SK-N-SH treated with all-trans-retinoic acid at 6 μM for 48 hours (cell line): ENCODE data around the gene HADHA.

Experiments used
- ATAC-seq: fragments of 200-7000 bp; cut with Tn5 transposase; 3 replicates; pipeline ENCODE4 v1.9.1; 2020; ENCODE audit warnings: mild to moderate bottlenecking, moderate library complexity
- ARNTL ChIP-seq: fragments of 450-650 bp; formaldehyde crosslinking; IDR thresholded peaks from 2 replicates; pipeline ENCODE4 v1.5.0; 2020; ENCODE audit warnings: low read depth, mild to moderate bottlenecking, moderate library complexity, borderline replicate concordance
- BACH2 ChIP-seq: fragments of 250-450 bp; sonication (Bioruptor Pico); IDR thresholded peaks from 2 replicates; pipeline ENCODE4 v1.9.0; 2021; ENCODE audit warnings: mild to moderate bottlenecking, borderline replicate concordance
- CREB5 ChIP-seq: fragments of 250-450 bp; sonication (Bioruptor Pico); IDR thresholded peaks from 2 replicates; pipeline ENCODE4 v1.5.1; 2020; ENCODE audit warnings: low read depth, mild to moderate bottlenecking, moderate library complexity
- CSDC2 ChIP-seq: fragments of 250-450 bp; sonication (Bioruptor Pico); IDR thresholded peaks from 2 replicates; pipeline ENCODE4 v1.5.0; 2020; ENCODE audit warnings: mild to moderate bottlenecking, moderate library complexity
- CSRNP3 ChIP-seq: fragments of 250-450 bp; sonication (Bioruptor Pico); IDR thresholded peaks from 2 replicates; pipeline ENCODE4 v1.5.1; 2021; ENCODE audit warnings: mild to moderate bottlenecking, moderate library complexity
- ESRRG ChIP-seq: fragments of 250-450 bp; sonication (Bioruptor Pico); IDR thresholded peaks from 2 replicates; pipeline ENCODE4 v1.6.1; 2021; ENCODE audit warnings: mild to moderate bottlenecking
- GLIS3 ChIP-seq: fragments of 250-450 bp; sonication (Bioruptor Pico); IDR thresholded peaks from 2 replicates; pipeline ENCODE4 v1.5.0; 2020; ENCODE audit warnings: mild to moderate bottlenecking, moderate library complexity
- ISL1 ChIP-seq: fragments of 250-450 bp; sonication (Bioruptor Pico); IDR thresholded peaks from 2 replicates; pipeline ENCODE4 v2.1.2; 2022; ENCODE audit warnings: mild to moderate bottlenecking, moderate library complexity
- OSR1 ChIP-seq: fragments of 250-450 bp; sonication (Bioruptor Pico); IDR thresholded peaks from 2 replicates; pipeline ENCODE4 v1.8.0; 2022; ENCODE audit warnings: moderate library complexity, mild to moderate bottlenecking, inconsistent platforms
- POU6F1 ChIP-seq: fragments of 250-450 bp; sonication (Bioruptor Pico); IDR thresholded peaks from 2 replicates; pipeline ENCODE4 v1.8.0; 2021; ENCODE audit warnings: low read depth, mild to moderate bottlenecking, moderate library complexity, borderline replicate concordance
- PPARA ChIP-seq: fragments of 250-450 bp; sonication (Bioruptor Pico); IDR thresholded peaks from 2 replicates; pipeline ENCODE4 v1.5.0; 2020; ENCODE audit warnings: mild to moderate bottlenecking, borderline replicate concordance
- SNAI2 ChIP-seq: fragments of 250-450 bp; sonication (Bioruptor Pico); IDR thresholded peaks from 2 replicates; pipeline ENCODE4 v1.5.0; 2020; ENCODE audit warnings: mild to moderate bottlenecking, moderate library complexity
- TCF4 ChIP-seq: fragments of 250-450 bp; sonication (Bioruptor Pico); IDR thresholded peaks from 2 replicates; pipeline ENCODE4 v1.8.0; 2021; ENCODE audit warnings: mild to moderate bottlenecking, moderate library complexity, borderline replicate concordance
- TOX ChIP-seq: fragments of 250-450 bp; sonication (Bioruptor Pico); IDR thresholded peaks from 2 replicates; pipeline ENCODE4 v1.8.0; 2021; ENCODE audit warnings: mild to moderate bottlenecking, moderate library complexity, borderline replicate concordance
- ZC3H10 ChIP-seq: fragments of 250-450 bp; sonication (Bioruptor Pico); IDR thresholded peaks from 2 replicates; pipeline ENCODE4 v1.5.1; 2021; ENCODE audit warnings: mild to moderate bottlenecking, moderate library complexity
- ZFP3 ChIP-seq: fragments of 250-450 bp; sonication (Bioruptor Pico); IDR thresholded peaks from 2 replicates; pipeline ENCODE4 v1.5.0; 2020; ENCODE audit warnings: mild to moderate bottlenecking, moderate library complexity
- ZNF565 ChIP-seq: fragments of 450-650 bp; formaldehyde crosslinking; conservative IDR thresholded peaks from 2 replicates; pipeline ENCODE4 v1.5.0; 2020; ENCODE audit warnings: low read depth, mild to moderate bottlenecking, moderate library complexity
- ZNF70 ChIP-seq: fragments of 450-650 bp; formaldehyde crosslinking; IDR thresholded peaks from 2 replicates; pipeline ENCODE4 v1.5.0; 2020; ENCODE audit warnings: mild to moderate bottlenecking, moderate library complexity
- TF ChIP-seq, protein P1 (sequence below): fragments of 250-450 bp; sonication (Bioruptor Pico); IDR thresholded peaks from 2 replicates; pipeline ENCODE4 v1.8.0; 2020; ENCODE audit warnings: mild to moderate bottlenecking, moderate library complexity, borderline replicate concordance
- TF ChIP-seq, protein P2 (sequence below): fragments of 250-450 bp; sonication (Bioruptor Pico); IDR thresholded peaks from 2 replicates; pipeline ENCODE4 v1.5.0; 2020; ENCODE audit warnings: mild to moderate bottlenecking, moderate library complexity

Gene HADHA

DNA sequence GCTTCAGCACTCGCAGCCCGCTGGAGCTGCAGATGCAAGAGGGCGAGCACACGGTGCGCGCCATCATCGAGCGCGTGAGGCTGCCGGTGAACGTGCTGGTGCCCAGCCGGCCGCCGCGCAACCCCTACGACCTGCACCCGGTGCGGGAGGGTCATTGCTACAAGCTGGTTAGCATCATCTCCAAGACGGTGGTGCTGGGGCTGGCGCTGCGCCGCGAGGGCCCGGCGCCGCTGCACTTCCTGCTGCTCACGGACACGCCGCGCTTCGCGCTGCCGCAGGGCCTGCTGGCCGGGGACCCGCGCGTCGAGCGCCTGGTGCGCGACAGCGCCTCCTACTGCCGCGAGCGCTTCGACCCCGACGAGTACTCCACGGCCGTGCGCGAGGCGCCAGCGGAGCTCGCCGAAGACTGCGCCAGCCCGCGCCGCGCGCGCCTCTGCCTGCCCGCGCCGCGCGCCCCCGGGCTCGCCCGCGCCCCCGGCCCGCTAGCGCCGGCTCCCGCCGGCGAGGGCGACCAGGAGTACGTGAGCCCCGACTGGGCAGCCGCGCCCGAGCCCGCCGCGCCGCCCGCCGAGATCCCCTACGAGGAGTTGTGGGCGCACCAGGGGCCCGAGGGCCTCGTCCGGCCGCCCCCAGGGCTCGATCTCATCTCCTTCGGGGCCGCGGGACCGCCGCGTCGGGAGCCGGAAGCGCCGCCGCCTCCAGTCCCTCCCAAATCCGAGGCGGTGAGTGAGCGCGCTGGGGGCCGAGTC is 59.7 kb downstream of the HADHA start:
- TF ChIP-seq CSRNP3 (CRISPR knock-in tag) (no peak), CSDC2 (CRISPR knock-in tag) (no peak), ARNTL (CRISPR knock-in tag) (no peak), CREB5 (CRISPR knock-in tag) (no peak), ESRRG (CRISPR knock-in tag) (no peak), PPARA (CRISPR knock-in tag) (no peak), ZC3H10 (CRISPR knock-in tag) (no peak), POU6F1 (no peak), ISL1 (CRISPR knock-in tag) (no peak), TOX (CRISPR knock-in tag) (no peak), ZNF70 (CRISPR knock-in tag) (no peak), GLIS3 (no peak), SNAI2 (CRISPR knock-in tag) (no peak), ZFP3 (CRISPR knock-in tag) (no peak), TCF4 (CRISPR knock-in tag) (no peak), ZNF565 (CRISPR knock-in tag) (no peak), OSR1 (CRISPR knock-in tag) (no peak), BACH2 (CRISPR knock-in tag) (no peak)
- TF ChIP-seq, protein P1, sequence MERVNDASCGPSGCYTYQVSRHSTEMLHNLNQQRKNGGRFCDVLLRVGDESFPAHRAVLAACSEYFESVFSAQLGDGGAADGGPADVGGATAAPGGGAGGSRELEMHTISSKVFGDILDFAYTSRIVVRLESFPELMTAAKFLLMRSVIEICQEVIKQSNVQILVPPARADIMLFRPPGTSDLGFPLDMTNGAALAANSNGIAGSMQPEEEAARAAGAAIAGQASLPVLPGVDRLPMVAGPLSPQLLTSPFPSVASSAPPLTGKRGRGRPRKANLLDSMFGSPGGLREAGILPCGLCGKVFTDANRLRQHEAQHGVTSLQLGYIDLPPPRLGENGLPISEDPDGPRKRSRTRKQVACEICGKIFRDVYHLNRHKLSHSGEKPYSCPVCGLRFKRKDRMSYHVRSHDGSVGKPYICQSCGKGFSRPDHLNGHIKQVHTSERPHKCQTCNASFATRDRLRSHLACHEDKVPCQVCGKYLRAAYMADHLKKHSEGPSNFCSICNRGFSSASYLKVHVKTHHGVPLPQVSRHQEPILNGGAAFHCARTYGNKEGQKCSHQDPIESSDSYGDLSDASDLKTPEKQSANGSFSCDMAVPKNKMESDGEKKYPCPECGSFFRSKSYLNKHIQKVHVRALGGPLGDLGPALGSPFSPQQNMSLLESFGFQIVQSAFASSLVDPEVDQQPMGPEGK (CRISPR knock-in tag): no peak
- TF ChIP-seq, all 23 proteins: peak for 0
- ATAC-seq: no peak

- TF ChIP-seq ESRRG (CRISPR knock-in tag) (no peak), PPARA (CRISPR knock-in tag) (no peak), CSRNP3 (CRISPR knock-in tag) (no peak), ARNTL (CRISPR knock-in tag) (no peak)
- TF ChIP-seq, all 23 proteins: peak for 0
- ATAC-seq: no peak
Observed at GRCh38 chr2:26184121-26184520, 60.3 kb downstream of the HADHA start.

DNA sequence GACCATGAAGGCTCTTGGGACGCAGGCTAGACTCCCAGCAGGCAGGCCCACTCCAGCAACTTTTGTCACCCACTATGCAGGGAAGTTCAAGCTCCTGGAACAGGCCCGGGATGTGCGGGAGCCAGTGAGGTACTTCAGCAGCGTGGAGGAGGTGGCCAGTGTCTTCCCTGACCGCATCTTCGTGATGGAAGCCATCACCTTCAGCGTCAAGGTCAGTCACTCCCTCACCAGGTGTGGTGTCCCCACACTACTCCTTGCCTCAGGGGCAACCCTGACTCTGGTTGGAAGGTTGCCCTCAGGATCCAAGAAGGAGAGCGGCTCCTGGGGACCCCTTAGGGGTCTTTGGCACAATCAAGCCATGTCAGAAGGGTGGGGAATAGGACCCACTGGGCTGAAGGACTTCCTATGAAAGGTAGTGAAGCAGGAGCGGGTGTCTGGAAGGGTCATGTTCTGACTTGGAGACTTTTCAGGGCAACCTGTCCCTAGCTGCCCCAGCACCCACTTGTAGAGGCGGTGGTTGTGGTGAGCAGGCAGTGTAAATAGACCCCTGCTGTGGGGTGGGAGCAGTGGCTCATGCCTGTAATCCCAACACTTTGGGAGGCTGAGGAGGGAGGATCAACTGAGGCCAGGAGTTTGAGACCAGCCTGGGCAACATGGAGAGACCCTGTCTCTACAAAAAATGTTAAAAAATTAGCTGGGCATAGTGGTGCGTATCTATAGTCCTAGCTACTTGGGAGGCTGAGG is 61.4 kb downstream of the HADHA start:
- no peak for ATAC-seq
- TF ChIP-seq CSDC2 (CRISPR knock-in tag): no peak
- no peak for TF ChIP-seq SNAI2 (CRISPR knock-in tag)
- TF ChIP-seq ZNF70 (CRISPR knock-in tag): no peak
- TF ChIP-seq, protein P1 (CRISPR knock-in tag): no peak
- TF ChIP-seq CREB5 (CRISPR knock-in tag): no peak
- no peak for TF ChIP-seq ARNTL (CRISPR knock-in tag)
- TF ChIP-seq, protein P2, sequence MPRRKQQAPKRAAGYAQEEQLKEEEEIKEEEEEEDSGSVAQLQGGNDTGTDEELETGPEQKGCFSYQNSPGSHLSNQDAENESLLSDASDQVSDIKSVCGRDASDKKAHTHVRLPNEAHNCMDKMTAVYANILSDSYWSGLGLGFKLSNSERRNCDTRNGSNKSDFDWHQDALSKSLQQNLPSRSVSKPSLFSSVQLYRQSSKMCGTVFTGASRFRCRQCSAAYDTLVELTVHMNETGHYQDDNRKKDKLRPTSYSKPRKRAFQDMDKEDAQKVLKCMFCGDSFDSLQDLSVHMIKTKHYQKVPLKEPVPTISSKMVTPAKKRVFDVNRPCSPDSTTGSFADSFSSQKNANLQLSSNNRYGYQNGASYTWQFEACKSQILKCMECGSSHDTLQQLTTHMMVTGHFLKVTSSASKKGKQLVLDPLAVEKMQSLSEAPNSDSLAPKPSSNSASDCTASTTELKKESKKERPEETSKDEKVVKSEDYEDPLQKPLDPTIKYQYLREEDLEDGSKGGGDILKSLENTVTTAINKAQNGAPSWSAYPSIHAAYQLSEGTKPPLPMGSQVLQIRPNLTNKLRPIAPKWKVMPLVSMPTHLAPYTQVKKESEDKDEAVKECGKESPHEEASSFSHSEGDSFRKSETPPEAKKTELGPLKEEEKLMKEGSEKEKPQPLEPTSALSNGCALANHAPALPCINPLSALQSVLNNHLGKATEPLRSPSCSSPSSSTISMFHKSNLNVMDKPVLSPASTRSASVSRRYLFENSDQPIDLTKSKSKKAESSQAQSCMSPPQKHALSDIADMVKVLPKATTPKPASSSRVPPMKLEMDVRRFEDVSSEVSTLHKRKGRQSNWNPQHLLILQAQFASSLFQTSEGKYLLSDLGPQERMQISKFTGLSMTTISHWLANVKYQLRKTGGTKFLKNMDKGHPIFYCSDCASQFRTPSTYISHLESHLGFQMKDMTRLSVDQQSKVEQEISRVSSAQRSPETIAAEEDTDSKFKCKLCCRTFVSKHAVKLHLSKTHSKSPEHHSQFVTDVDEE (CRISPR knock-in tag): no peak
